ENCODE data around the gene AUP1. TPM values are rescaled to one million over a fixed set of nuclear protein-coding genes. Genes with fewer than 3 reads are reported as not detected.
"Not testable (repeated sequence)": the region's sequence is repeated elsewhere in the genome, so short reads cannot be mapped to it uniquely, and the experiment has no call there.

AUP1 gene
- total RNA-seq, 1 donor from 2014 or later = 119 TPM

- ATAC-seq = peak; percentile 83
- intact Hi-C loops (cut with DNase I) = no loop called here
- H3K27ac ChIP-seq = no peak overlapping the region
Measured at GRCh38 chr2:74567881-74568280, 38.4 kb upstream of the AUP1 start.

GRCh38 chr2:74566754-74567085, 37.2 kb upstream of the AUP1 start:
- no peaks in the 10 kb centered on the region for H3K36me3 ChIP-seq
- H3K4me1 ChIP-seq = peaks cover 4% of the 10 kb centered on the region
- H3K9me3 ChIP-seq = no peaks in the 10 kb centered on the region
- intact Hi-C loops (cut with DNase I) = no loop called here
- no peak overlapping the region for H3K27ac ChIP-seq
- no peak overlapping the region for H3K4me3 ChIP-seq
- ATAC-seq = no peak
- no peaks in the 10 kb centered on the region for H3K27me3 ChIP-seq
- no peak for DNase-seq
- TF ChIP-seq CTCF (IDR thresholded peaks at IDR 0.05) = no peak

More at GRCh38 chr2:74567881-74568280, 38.4 kb upstream of the AUP1 start:
- Histone ChIP-seq H3K4me1 (peaks cover 4% of the 10 kb centered on the region), H3K36me3 (no peaks in the 10 kb centered on the region), H3K27me3 (no peaks in the 10 kb centered on the region), H3K9me3 (no peaks in the 10 kb centered on the region), H3K4me3 (no peak overlapping the region)
- no peak for DNase-seq
- no peak for TF ChIP-seq CTCF (IDR thresholded peaks at IDR 0.05)

GRCh38 chr2:74566076-74566753, 36.7 kb upstream of the AUP1 start:
- no peak overlapping the region for H3K4me3 ChIP-seq
- H3K27ac ChIP-seq = no peak overlapping the region
- intact Hi-C loops (cut with DNase I) = no loop called here
- ATAC-seq = no peak
- no peaks in the 10 kb centered on the region for H3K27me3 ChIP-seq
- no peaks in the 10 kb centered on the region for H3K36me3 ChIP-seq
- H3K4me1 ChIP-seq = peaks cover 4% of the 10 kb centered on the region
- no peaks in the 10 kb centered on the region for H3K9me3 ChIP-seq
- no peak for TF ChIP-seq CTCF (IDR thresholded peaks at IDR 0.05)
- no peak for DNase-seq

- intact Hi-C loops (cut with DNase I) = no loop called here
- no peaks in the 10 kb centered on the region for H3K9me3 ChIP-seq
- ATAC-seq (no peak), DNase-seq (no peak)
- no peak overlapping the region for H3K4me3 ChIP-seq
- no peak for TF ChIP-seq CTCF (IDR thresholded peaks at IDR 0.05)
- H3K27me3 ChIP-seq = no peaks in the 10 kb centered on the region
- no peak overlapping the region for H3K27ac ChIP-seq
- no peaks in the 10 kb centered on the region for H3K36me3 ChIP-seq
- H3K4me1 ChIP-seq = peaks cover 4% of the 10 kb centered on the region
Measured at GRCh38 chr2:74564222-74564621, 34.7 kb upstream of the AUP1 start.

- no peaks in the 10 kb centered on the region for H3K36me3 ChIP-seq
- H3K4me1 ChIP-seq = peaks cover 4% of the 10 kb centered on the region
Measured at GRCh38 chr2:74562126-74562775, 32.7 kb upstream of the AUP1 start.

GRCh38 chr2:74561022-74561421, 31.5 kb upstream of the AUP1 start:
- H3K4me1 ChIP-seq; H3K27ac ChIP-seq; H3K27me3 ChIP-seq; H3K36me3 ChIP-seq; DNase-seq; ATAC-seq; H3K4me3 ChIP-seq; intact Hi-C loops (cut with DNase I); H3K9me3 ChIP-seq: not testable (repeated sequence)

More at GRCh38 chr2:74562126-74562775, 32.7 kb upstream of the AUP1 start:
- Histone ChIP-seq H3K9me3 (no peaks in the 10 kb centered on the region), H3K27me3 (no peaks in the 10 kb centered on the region), H3K27ac (no peak overlapping the region), H3K4me3 (no peak overlapping the region)
- intact Hi-C loops (cut with DNase I) = no loop called here
- ATAC-seq (no peak), DNase-seq (no peak)
- no peak for TF ChIP-seq CTCF (IDR thresholded peaks at IDR 0.05)

Measured in upper lobe of right lung (tissue), 1 donor.